ENCODE data around the gene TMEM88.

The TMEM88 gene

GRCh38 chr17:7843536-7844291 is 11.2 kb upstream of the TMEM88 start:
- peak; percentile 89 to 92 for DNase-seq (ENCODE audit: low read depth in 2 of 2)

GRCh38 chr17:7844292-7845154 is 10.3 kb upstream of the TMEM88 start:
- peak; percentile 72 to 73 for DNase-seq (ENCODE audit: low read depth in 2 of 2)

GRCh38 chr17:7845359-7846062 is 9.4 kb upstream of the TMEM88 start:
- DNase-seq (ENCODE audit: low read depth in 2 of 2): no peak

- no peak for DNase-seq (ENCODE audit: low read depth in 2 of 2)
These were observed 8.7 kb upstream of the TMEM88 start for GRCh38 chr17:7846063-7846735.

GRCh38 chr17:7846765-7847661 is 7.9 kb upstream of the TMEM88 start:
- no peak for DNase-seq (ENCODE audit: low read depth in 2 of 2)

- DNase-seq (ENCODE audit: low read depth in 2 of 2): no peak
These were observed 6.7 kb upstream of the TMEM88 start for GRCh38 chr17:7848131-7848579.

GRCh38 chr17:7848739-7849129 is 6.1 kb upstream of the TMEM88 start:
- no peak for DNase-seq (ENCODE audit: low read depth in 2 of 2)

GRCh38 chr17:7849130-7849750 is 5.6 kb upstream of the TMEM88 start:
- no peak for DNase-seq (ENCODE audit: low read depth in 2 of 2)

- DNase-seq (ENCODE audit: low read depth in 2 of 2): no peak
These were observed 4.9 kb upstream of the TMEM88 start for GRCh38 chr17:7849751-7850504.

- DNase-seq (ENCODE audit: low read depth in 2 of 2): no peak
These were observed 4.0 kb upstream of the TMEM88 start for GRCh38 chr17:7850701-7851437.

GRCh38 chr17:7851438-7852261 is 3.2 kb upstream of the TMEM88 start:
- peak; percentile 80 to 83 for DNase-seq (ENCODE audit: low read depth in 2 of 2)

- no peak for DNase-seq (ENCODE audit: low read depth in 2 of 2)
These were observed 2.6 kb upstream of the TMEM88 start for GRCh38 chr17:7852262-7852670.

- no peak for DNase-seq (ENCODE audit: low read depth in 2 of 2)
These were observed 1.8 kb upstream of the TMEM88 start for GRCh38 chr17:7852919-7853690.

- DNase-seq (ENCODE audit: low read depth in 2 of 2): no peak
These were observed 1.2 kb upstream of the TMEM88 start for GRCh38 chr17:7853691-7854038.

- DNase-seq (ENCODE audit: low read depth in 2 of 2): no peak
These were observed 638 bp upstream of the TMEM88 start for GRCh38 chr17:7854078-7854777.

- DNase-seq (ENCODE audit: low read depth in 2 of 2): no peak
These were observed 769 bp downstream of the TMEM88 start for GRCh38 chr17:7855660-7856010.

Data from stimulated activated CD8-positive, alpha-beta memory T cell treated with anti-CD3 and anti-CD28 coated beads, Interleukin-15, amount 100 ng/mL, for 4 hours (primary cell).